Heart left ventricle (tissue), 13 donors: ENCODE measurements around the gene ATG16L2.

Experiments used
- CTCF ChIP-seq, 12 donors: fragments of 200-600 bp; sonication (generic) in 4 of 12; IDR thresholded peaks; one replicate each; pipeline versions ENCODE4 v1.5.0 to v1.8.0; 2018 to 2022; ENCODE audit warnings: antibody characterized with exemption in 12 of 12, mild to moderate bottlenecking in 5 of 12
- POLR2A ChIP-seq, 2 donors: fragments of 450-650 bp; IDR thresholded peaks; one replicate each; pipeline ENCODE4 v1.6.1; 2017; ENCODE audit warnings: antibody characterized with exemption in 2 of 2, mild to moderate bottlenecking in 2 of 2, moderate library complexity in 2 of 2
- donor health status: ischemic (EF 13 %, LVEDD 7.1; RV severe dilation, severe dysfunction).
- donor health status: DM: no; HTN: yes; CAD: no.
- donor health status: DM: no; HTN: no; CAD: no.
- donor health status: ischemic (EF 25% LVEDD 6.9; RV normal size, moderate dysfunction).
- donor health status: ischemic (EF 25% LVEDD 5.7; RV mildly dilated, moderate dysfunction).
- donor health status: ischemic (EF 35%, LVEDD 5.7; RV mildly dilated, moderate dysfunction).
- donor health status: nonischemic (EF 11% LVEDD 7.7; RV severe dilation, severe dysfunction).
- donor health status: DM: yes; HTN: yes; CAD: no.
- donor health status: PGD.
- donor health status: ischemic (EF 29% LVEDD 5.4; RV normal size, mild dysfunction).
- donor health status: nonischemic (EF 23%, LVEDD 6.1; RV moderate dilation, normal function).

DNA sequence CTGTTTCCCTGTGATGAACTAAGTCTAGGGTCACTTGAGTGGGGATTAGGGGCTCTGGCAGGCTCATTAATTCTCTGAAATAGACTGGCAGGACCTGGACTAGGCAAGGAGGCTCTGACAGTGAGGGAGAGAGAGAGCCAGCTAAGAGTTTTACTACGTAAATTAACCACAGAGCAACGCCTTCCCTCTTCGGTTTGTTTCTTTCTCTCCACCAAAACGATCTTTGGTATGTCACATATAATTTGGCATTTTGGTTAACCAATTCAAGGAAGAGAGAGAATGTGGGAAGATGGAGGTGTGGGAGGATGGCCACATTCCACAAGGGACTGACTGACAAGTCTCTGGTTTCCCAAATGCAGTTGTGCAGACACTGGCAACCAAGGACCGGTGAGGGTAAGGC lies 27.9 kb downstream of the ATG16L2 start:
- TF ChIP-seq CTCF (IDR thresholded peaks at IDR 0.05) (no peak), POLR2A (IDR thresholded peaks at IDR 0.05) (no peak)
